Subcutaneous adipose tissue (tissue), 4 donors: ENCODE data around the gene MT2A. TPM values are rescaled to one million over a fixed set of nuclear protein-coding genes. Genes with fewer than 3 reads are reported as not detected.

Source experiments
- total RNA-seq, 4 donors: library from RNA; depleted of rRNA; stranded (reverse); fragments of >200 nt; gene quantifications; one replicate each; pipeline ENCODE4 v1.1.0, GENCODE V29; 2016
- TF ChIP-seq, protein P1 (sequence below): fragments of 450-650 bp; IDR thresholded peaks from one replicate; pipeline ENCODE4 v1.5.1; 2016; ENCODE audit warnings: low read depth, mild to moderate bottlenecking, control low read depth, antibody characterized with exemption, moderate library complexity

The MT2A gene
- total RNA-seq, 4 donors from 2014 or later = 164 to 1,003 (median 271) TPM

GRCh38 chr16:56631197-56631596 lies 22.8 kb downstream of the MT2A start:
- TF ChIP-seq, protein P1, sequence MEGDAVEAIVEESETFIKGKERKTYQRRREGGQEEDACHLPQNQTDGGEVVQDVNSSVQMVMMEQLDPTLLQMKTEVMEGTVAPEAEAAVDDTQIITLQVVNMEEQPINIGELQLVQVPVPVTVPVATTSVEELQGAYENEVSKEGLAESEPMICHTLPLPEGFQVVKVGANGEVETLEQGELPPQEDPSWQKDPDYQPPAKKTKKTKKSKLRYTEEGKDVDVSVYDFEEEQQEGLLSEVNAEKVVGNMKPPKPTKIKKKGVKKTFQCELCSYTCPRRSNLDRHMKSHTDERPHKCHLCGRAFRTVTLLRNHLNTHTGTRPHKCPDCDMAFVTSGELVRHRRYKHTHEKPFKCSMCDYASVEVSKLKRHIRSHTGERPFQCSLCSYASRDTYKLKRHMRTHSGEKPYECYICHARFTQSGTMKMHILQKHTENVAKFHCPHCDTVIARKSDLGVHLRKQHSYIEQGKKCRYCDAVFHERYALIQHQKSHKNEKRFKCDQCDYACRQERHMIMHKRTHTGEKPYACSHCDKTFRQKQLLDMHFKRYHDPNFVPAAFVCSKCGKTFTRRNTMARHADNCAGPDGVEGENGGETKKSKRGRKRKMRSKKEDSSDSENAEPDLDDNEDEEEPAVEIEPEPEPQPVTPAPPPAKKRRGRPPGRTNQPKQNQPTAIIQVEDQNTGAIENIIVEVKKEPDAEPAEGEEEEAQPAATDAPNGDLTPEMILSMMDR = no peak

GRCh38 chr16:56631832-56632155 lies 23.4 kb downstream of the MT2A start:
- TF ChIP-seq, protein P1 = no peak

GRCh38 chr16:56632156-56632847 lies 23.9 kb downstream of the MT2A start, which contains the start of gene MT1M:
MT1M (plus strand) TSS chr16:56632659; CDS start chr16:56632732, 73 bp downstream.
- TF ChIP-seq, protein P1 = no peak

DNA sequence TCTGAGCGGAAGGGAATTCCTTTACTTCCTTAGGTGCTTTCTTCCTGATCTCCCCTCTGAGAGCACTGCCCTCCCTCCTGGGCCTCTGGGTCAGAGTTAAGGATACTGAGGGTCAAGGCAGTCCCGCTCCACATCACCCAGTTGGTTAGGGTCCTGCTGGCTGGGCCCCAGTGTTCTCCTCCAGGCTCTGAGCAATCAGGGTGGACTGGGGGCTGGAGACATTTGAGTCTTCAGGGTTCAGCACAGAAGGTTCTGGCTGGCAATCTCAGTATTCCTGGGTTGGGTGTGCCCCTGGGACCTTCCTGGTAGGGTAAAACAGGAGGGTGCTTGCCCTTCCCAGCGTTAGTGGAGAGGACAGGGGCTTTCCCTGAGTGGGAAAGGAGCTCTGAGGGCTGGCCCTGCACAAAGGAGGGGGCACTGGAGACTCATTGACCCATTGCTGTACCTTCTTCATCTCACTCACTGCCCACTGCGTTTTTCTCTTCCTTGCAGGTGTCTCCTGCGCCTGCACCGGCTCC lies 24.5 kb downstream of the MT2A start:
- TF ChIP-seq, protein P1 = no peak

DNA sequence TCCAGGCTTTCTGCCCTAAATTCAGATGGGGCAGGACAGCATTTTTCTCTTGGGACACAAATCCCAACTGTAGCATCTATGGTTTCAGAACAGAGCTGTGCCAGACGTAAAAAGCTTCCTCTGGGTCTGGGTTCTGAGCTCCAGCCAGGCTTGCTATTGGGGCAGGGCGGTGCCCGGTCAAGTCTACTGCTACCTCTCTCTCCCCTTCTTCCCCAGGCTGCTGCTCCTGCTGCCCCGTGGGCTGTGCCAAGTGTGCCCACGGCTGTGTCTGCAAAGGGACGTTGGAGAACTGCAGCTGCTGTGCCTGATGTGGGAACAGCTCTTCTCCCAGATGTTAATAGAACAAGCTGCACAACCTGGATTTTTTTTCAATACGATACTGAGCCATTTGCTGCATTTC lies 25.2 kb downstream of the MT2A start:
- TF ChIP-seq, protein P1 = no peak

DNA sequence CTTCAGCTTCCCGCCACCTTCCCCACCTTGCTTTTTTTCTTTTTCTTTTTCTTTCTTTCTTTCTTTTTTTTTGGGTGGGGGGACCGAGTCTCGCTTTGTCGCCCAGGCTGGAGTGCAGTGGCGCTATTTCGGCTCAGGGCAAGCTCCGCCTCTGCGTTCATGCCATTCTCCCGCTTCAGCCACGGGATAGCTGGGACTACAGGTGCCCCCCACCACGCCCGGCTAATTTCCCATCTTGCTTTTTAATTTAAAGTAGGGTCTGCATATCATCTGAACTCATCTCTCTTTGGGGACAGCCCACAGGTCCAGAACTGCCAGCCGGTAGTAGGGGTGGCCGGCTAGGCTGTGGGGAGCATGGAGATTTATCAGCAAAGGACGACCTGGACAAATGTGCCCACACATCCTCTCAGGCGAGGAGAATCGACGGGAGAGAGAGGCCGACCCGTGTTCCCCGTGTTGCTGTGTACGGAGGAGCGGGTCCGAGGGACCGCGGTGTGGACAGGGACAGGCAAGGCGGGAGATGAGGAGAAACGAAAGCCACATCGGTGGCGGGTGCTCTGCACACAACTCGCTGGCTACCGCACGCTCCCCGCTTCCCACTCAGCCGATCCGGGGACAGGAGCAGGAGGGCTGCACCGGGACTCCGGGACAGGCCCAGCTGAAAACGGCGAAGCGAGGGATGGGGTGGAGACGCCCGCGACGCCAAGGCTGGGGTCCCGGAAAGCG lies 26.5 kb downstream of the MT2A start:
- TF ChIP-seq, protein P1 = no peak

- TF ChIP-seq, protein P1 = no peak
These were observed 27.1 kb downstream of the MT2A start for GRCh38 chr16:56635441-56635967.
